GM20431 (cell line): Measurements from ENCODE around the gene BIRC5.
"Not testable (repeated sequence)": the region's sequence is repeated elsewhere in the genome, so short reads cannot be mapped to it uniquely, and the experiment has no call there.

Experiments used
- in situ Hi-C: fragments of 300-500 bp; cut with MseI, MboI; formaldehyde crosslinking; loops from one replicate; pipeline ENCODE4 v1.15.0; 2020; ENCODE audit warnings: low sequenced_read_pairs; ENCODE audit not compliant: unreplicated experiment

BIRC5 gene

DNA sequence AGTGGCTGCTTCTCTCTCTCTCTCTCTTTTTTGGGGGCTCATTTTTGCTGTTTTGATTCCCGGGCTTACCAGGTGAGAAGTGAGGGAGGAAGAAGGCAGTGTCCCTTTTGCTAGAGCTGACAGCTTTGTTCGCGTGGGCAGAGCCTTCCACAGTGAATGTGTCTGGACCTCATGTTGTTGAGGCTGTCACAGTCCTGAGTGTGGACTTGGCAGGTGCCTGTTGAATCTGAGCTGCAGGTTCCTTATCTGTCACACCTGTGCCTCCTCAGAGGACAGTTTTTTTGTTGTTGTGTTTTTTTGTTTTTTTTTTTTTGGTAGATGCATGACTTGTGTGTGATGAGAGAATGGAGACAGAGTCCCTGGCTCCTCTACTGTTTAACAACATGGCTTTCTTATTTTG lies 9.7 kb downstream of the BIRC5 start:
- in situ Hi-C loops: no loop called here

DNA sequence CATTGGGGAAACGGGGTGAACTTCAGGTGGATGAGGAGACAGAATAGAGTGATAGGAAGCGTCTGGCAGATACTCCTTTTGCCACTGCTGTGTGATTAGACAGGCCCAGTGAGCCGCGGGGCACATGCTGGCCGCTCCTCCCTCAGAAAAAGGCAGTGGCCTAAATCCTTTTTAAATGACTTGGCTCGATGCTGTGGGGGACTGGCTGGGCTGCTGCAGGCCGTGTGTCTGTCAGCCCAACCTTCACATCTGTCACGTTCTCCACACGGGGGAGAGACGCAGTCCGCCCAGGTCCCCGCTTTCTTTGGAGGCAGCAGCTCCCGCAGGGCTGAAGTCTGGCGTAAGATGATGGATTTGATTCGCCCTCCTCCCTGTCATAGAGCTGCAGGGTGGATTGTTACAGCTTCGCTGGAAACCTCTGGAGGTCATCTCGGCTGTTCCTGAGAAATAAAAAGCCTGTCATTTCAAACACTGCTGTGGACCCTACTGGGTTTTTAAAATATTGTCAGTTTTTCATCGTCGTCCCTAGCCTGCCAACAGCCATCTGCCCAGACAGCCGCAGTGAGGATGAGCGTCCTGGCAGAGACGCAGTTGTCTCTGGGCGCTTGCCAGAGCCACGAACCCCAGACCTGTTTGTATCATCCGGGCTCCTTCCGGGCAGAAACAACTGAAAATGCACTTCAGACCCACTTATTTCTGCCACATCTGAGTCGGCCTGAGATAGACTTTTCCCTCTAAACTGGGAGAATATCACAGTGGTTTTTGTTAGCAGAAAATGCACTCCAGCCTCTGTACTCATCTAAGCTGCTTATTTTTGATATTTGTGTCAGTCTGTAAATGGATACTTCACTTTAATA lies 10.4 kb downstream of the BIRC5 start:
- in situ Hi-C loops: no loop called here

DNA sequence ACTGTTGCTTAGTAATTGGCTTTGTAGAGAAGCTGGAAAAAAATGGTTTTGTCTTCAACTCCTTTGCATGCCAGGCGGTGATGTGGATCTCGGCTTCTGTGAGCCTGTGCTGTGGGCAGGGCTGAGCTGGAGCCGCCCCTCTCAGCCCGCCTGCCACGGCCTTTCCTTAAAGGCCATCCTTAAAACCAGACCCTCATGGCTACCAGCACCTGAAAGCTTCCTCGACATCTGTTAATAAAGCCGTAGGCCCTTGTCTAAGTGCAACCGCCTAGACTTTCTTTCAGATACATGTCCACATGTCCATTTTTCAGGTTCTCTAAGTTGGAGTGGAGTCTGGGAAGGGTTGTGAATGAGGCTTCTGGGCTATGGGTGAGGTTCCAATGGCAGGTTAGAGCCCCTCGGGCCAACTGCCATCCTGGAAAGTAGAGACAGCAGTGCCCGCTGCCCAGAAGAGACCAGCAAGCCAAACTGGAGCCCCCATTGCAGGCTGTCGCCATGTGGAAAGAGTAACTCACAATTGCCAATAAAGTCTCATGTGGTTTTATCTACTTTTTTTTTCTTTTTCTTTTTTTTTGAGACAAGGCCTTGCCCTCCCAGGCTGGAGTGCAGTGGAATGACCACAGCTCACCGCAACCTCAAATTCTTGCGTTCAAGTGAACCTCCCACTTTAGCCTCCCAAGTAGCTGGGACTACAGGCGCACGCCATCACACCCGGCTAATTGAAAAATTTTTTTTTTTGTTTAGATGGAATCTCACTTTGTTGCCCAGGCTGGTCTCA lies 11.2 kb downstream of the BIRC5 start:
- in situ Hi-C loops: no loop called here

- in situ Hi-C loops: no loop called here
Measured at GRCh38 chr17:78226055-78226758, 12.2 kb downstream of the BIRC5 start.

- in situ Hi-C loops: no loop called here
Measured at GRCh38 chr17:78226759-78227454, 12.9 kb downstream of the BIRC5 start.

DNA sequence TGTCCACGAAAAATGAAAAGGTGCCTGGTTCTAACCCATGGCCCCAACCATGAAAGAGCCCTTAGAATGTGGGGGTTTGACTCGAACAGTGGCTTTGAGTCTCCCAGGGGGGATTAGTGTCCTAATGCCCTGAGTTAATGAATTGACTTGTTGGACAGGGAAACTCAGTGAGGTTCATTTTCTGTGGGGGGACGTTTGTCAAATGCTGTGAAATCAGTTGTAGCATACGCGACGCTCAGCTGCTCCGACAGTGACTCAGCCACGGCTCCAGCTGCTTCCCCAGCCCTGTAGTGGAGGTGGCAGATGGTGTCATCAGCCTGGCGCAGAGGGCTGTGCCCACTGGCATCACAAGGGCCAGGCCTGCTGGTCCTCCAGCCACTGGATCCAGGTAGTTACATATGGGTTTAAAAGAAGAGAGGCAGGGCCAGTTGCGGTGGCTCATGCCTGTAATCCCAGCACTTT lies 13.4 kb downstream of the BIRC5 start:
- in situ Hi-C loops: no loop called here

DNA sequence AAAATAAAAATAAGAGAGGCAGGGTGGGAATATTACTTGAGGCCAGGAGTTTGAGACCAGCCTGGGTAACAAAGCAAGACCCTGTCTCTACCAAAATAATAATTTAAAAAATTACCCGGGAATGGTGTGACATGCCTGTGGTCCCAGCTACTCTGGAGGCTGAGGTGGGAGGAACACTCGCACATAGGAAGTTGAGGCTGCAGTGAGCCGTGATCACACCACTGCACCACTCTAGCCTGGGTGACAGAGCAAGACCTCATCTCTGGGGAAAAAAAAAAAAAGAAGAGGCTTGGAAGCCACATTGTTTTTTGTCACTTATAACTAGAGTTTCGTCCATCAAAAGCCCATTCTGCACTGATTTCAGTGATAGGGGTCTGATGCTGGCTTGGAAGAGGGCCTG lies 14.1 kb downstream of the BIRC5 start:
- in situ Hi-C loops: no loop called here

GRCh38 chr17:78230252-78230962 lies 16.4 kb downstream of the BIRC5 start:
- in situ Hi-C loops: no loop called here

DNA sequence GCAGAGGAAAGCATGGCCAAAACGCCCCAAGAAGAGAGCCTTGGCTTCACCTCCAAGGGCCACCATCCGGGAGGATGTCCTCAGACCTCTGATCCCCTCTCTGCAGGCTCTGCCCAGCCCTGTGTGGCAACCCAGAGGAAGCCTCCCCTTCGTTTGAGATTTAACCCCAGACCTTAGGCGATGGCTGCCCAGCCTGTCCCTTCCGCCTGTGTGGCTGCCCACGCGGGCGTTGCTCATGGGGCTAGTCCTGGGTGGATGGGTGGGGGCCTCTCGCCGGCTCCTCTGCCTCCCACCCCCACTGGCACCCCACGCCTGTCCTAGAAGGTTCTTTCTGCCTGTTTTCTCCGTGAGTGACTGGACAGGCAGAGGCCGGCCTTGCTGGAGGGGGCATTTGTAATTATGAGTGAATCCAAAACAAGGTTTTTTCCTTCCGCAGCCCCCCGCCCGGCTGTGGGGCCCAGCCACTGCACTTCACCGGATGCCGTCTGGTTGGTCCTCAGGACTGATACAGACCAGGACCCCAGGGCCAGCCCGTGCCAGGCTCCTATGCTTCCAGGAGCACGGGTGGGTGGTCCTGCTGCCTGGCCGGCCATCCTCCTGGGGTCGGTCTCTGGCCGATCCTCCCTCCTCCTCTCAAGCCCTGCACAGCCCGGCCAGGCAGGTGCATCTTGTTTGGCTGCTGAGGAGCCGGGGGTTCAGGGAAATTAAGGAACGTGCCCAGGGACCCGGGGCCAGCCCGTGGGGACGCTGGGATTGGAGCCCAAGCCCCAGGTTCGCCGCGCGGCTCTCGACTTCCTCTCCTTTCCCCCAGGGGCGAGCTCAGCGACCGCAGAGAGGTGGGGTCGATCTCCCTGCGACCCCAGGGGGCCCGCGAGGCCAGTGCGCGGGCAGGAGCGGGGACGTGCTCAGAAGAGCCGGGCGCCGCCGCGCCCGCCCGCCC lies 17.2 kb downstream of the BIRC5 start, which contains the start of gene TMEM235:
TSS of gene TMEM235 (plus strand) at position 636 of the 940 bp plus-strand sequence. CDS start 393 bp downstream, outside the sequence.
- in situ Hi-C loops: no loop called here

- in situ Hi-C loops: no loop called here
Measured at GRCh38 chr17:78231991-78232858, 18.2 kb downstream of the BIRC5 start.

GRCh38 chr17:78232859-78233173 lies 18.8 kb downstream of the BIRC5 start:
- in situ Hi-C loops: no loop called here

DNA sequence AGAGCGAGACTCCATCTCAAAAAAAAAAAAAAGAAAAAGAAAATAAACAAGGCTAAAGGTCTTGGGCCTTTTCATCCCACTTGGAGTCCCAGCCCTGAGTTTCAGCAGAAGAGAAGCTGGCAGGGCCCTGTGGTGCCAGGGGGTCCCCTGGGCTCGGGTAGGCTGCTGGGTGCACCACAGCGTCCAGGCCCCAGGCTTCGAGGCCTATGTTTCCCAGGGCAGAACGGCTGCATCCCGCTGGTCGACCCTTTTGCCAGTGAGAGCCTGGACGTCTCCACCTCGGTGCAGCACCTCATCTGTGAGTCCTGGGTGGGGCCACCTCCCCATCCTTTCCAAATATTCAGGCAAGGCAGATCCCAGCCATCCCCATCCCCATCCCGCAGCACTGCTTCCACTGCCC lies 19.6 kb downstream of the BIRC5 start:
- in situ Hi-C loops: no loop called here

- in situ Hi-C loops: no loop called here
Measured at GRCh38 chr17:78234261-78234865, 20.3 kb downstream of the BIRC5 start.

- in situ Hi-C loops: not testable (repeated sequence)
Measured at GRCh38 chr17:78235022-78235421, 21.0 kb downstream of the BIRC5 start.

DNA sequence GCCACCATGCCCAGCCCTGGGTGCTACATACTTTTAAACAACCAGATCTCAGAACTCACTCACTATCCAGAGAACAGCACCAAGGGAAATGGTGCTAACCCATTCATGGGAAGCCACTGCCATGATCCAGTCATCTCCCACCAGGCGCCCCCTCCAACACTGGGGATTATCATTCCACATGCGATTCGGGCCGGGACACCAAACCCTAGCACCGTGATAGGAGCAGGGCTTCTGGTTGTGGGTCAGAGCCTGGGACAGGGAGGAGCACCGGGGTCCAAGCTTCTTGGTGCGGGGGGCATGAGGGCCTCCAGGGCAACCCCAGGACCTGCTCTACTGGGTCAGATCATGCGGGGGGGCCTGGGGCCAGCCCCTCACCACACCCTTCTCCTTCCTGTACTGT lies 21.8 kb downstream of the BIRC5 start:
- in situ Hi-C loops: no loop called here

DNA sequence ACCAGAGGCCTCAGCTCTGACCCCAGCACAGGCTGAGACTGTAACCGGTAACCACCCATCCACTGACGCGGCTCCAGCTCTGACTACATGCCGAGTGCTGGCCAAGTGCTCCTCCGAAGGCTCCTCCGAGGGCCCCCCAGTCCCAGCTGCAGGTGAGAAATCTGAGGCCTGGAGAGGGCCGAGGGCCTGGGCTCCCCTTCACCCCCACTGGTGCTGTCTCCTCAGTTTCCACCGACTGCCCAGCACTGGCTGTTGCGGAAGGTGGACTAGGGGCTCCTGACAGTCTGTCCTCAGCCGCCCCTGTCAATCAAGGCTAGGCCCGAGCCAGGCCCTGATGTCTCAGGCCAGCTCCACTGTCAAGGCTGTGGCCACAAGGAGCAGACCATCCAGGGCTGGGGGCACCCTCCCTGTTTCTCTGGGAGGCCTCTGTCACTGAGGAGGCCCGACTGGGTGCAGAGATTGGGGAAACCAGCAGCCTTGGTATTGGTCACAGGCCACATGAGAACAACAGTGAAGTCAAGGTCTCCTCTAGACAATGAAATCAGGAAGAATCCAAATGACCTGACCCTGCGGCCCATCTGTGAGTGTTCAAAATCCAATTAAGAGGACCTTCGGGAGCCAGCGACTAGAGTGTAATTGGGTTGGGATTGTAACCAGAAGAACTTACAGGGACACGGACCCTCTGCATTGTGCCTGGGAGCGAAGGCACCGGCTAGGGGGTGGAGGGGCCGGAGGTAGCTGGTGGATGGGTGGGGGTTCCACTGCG lies 22.5 kb downstream of the BIRC5 start:
- in situ Hi-C loops: no loop called here
